ENCODE results near the gene MAGED1. TPM values are rescaled to one million over a fixed set of nuclear protein-coding genes. Genes with fewer than 3 reads are reported as not detected.

The MAGED1 gene
- total RNA-seq, 2 experiments from 2014 or later = 33.0 to 34.6 TPM

GRCh38 chrX:51870354-51870753 lies 23.1 kb upstream of the MAGED1 start:
- Mint-ChIP-seq H3K9me3 (no peaks in the 10 kb centered on the region), H3K27ac (no peak overlapping the region), H3K4me3 (no peak overlapping the region), H3K4me1 (ENCODE audit: low read depth) (peaks cover 15% of the 10 kb centered on the region), H3K27me3 (ENCODE audit: low read depth) (no peaks in the 10 kb centered on the region), H3K36me3 (ENCODE audit: low read depth) (peaks cover 15% of the 10 kb centered on the region)
- CTCF ChIA-PET = no interaction called here
- intact Hi-C loops (cut with micrococcal nuclease) = no loop called here
- no peak for DNase-seq

- Mint-ChIP-seq H3K9me3 (no peaks in the 10 kb centered on the region), H3K27me3 (ENCODE audit: low read depth) (no peaks in the 10 kb centered on the region), H3K27ac (no peak overlapping the region), H3K36me3 (ENCODE audit: low read depth) (peaks cover 8% of the 10 kb centered on the region), H3K4me1 (ENCODE audit: low read depth) (peaks cover 10% of the 10 kb centered on the region), H3K4me3 (no peak overlapping the region)
- CTCF ChIA-PET = interaction anchor here (1.7 kb wide), 1 partner anchor 13 kb away, joined by 3 read pairs; no protein-coding TSS in a partner anchor
- intact Hi-C loops (cut with micrococcal nuclease) = no loop called here
- no peak for DNase-seq
Observed at GRCh38 chrX:51874123-51874522, 19.3 kb upstream of the MAGED1 start.

- no peak overlapping the region for H3K4me3 Mint-ChIP-seq
- H3K27me3 Mint-ChIP-seq (ENCODE audit: low read depth) = no peaks in the 10 kb centered on the region
- H3K27ac Mint-ChIP-seq = no peak overlapping the region
- CTCF ChIA-PET = no interaction called here
- peaks cover 10% of the 10 kb centered on the region for H3K4me1 Mint-ChIP-seq (ENCODE audit: low read depth)
- peaks cover 8% of the 10 kb centered on the region for H3K36me3 Mint-ChIP-seq (ENCODE audit: low read depth)
- DNase-seq = no peak
- H3K9me3 Mint-ChIP-seq = no peaks in the 10 kb centered on the region
- intact Hi-C loops (cut with micrococcal nuclease) = no loop called here
Observed at GRCh38 chrX:51876441-51876840, 17.0 kb upstream of the MAGED1 start.

GRCh38 chrX:51878056-51878455 lies 15.4 kb upstream of the MAGED1 start:
- H3K4me3 Mint-ChIP-seq = no peak overlapping the region
- peaks cover 9% of the 10 kb centered on the region for H3K36me3 Mint-ChIP-seq (ENCODE audit: low read depth)
- peaks cover 11% of the 10 kb centered on the region for H3K4me1 Mint-ChIP-seq (ENCODE audit: low read depth)
- H3K27ac Mint-ChIP-seq = no peak overlapping the region
- no peak for DNase-seq
- no peaks in the 10 kb centered on the region for H3K27me3 Mint-ChIP-seq (ENCODE audit: low read depth)
- H3K9me3 Mint-ChIP-seq = no peaks in the 10 kb centered on the region
- intact Hi-C loops (cut with micrococcal nuclease) = no loop called here
- CTCF ChIA-PET = no interaction called here

- Mint-ChIP-seq H3K27ac (no peak overlapping the region), H3K27me3 (ENCODE audit: low read depth) (no peaks in the 10 kb centered on the region), H3K4me3 (no peak overlapping the region), H3K36me3 (ENCODE audit: low read depth) (no peaks in the 10 kb centered on the region), H3K4me1 (ENCODE audit: low read depth) (peaks cover 10% of the 10 kb centered on the region), H3K9me3 (no peaks in the 10 kb centered on the region)
- DNase-seq = no peak
- CTCF ChIA-PET = no interaction called here
- intact Hi-C loops (cut with micrococcal nuclease) = loop anchor here (10.0 kb wide), 2 partner anchors 395 to 1195 kb away; partner anchors contain the start of genes NUDT11 and TSPYL2
Observed at GRCh38 chrX:51889851-51890250, 3.6 kb upstream of the MAGED1 start.

- H3K27me3 Mint-ChIP-seq (ENCODE audit: low read depth) = no peaks in the 10 kb centered on the region
- CTCF ChIA-PET = no interaction called here
- peak overlapping the region; percentile 30 for H3K27ac Mint-ChIP-seq
- no peaks in the 10 kb centered on the region for H3K9me3 Mint-ChIP-seq
- peaks cover 11% of the 10 kb centered on the region for H3K4me1 Mint-ChIP-seq (ENCODE audit: low read depth)
- intact Hi-C loops (cut with micrococcal nuclease) = loop anchor here (10.0 kb wide), 2 partner anchors 396 to 1194 kb away; partner anchors contain the start of genes NUDT11 and TSPYL2
- H3K36me3 Mint-ChIP-seq (ENCODE audit: low read depth) = no peaks in the 10 kb centered on the region
- no peak for DNase-seq
- no peak overlapping the region for H3K4me3 Mint-ChIP-seq
Observed at GRCh38 chrX:51891245-51891644, 2.2 kb upstream of the MAGED1 start.

GRCh38 chrX:51891821-51892551 lies 1.4 kb upstream of the MAGED1 start:
- Mint-ChIP-seq H3K27ac (peak overlapping the region; percentile 30), H3K9me3 (no peaks in the 10 kb centered on the region), H3K36me3 (ENCODE audit: low read depth) (no peaks in the 10 kb centered on the region), H3K27me3 (ENCODE audit: low read depth) (no peaks in the 10 kb centered on the region), H3K4me1 (ENCODE audit: low read depth) (peaks cover 11% of the 10 kb centered on the region), H3K4me3 (no peak overlapping the region)
- intact Hi-C loops (cut with micrococcal nuclease) = loop anchor here (2.0 to 10.0 kb wide), 3 partner anchors 369 to 1193 kb away; partner anchors contain the start of genes NUDT11 and TSPYL2
- DNase-seq = no peak
- CTCF ChIA-PET = no interaction called here

GRCh38 chrX:51893931-51894696 lies 691 bp downstream of the MAGED1 start:
- no peaks in the 10 kb centered on the region for H3K27me3 Mint-ChIP-seq (ENCODE audit: low read depth)

GRCh38 chrX:51894697-51895336 lies 1.4 kb downstream of the MAGED1 start:
- no peaks in the 10 kb centered on the region for H3K27me3 Mint-ChIP-seq (ENCODE audit: low read depth)
- H3K4me3 Mint-ChIP-seq = peak overlapping the region; percentile 90
- H3K9me3 Mint-ChIP-seq = no peaks in the 10 kb centered on the region
- no peak overlapping the region for H3K27ac Mint-ChIP-seq
- peaks cover 3% of the 10 kb centered on the region for H3K36me3 Mint-ChIP-seq (ENCODE audit: low read depth)
- intact Hi-C loops (cut with micrococcal nuclease) = loop anchor here (2.0 to 10.0 kb wide), 3 partner anchors 92 to 1190 kb away; partner anchors contain the start of genes NUDT11 and TSPYL2
- peaks cover 11% of the 10 kb centered on the region for H3K4me1 Mint-ChIP-seq (ENCODE audit: low read depth)
- CTCF ChIA-PET = interaction anchor here (0.6 kb wide), 1 partner anchor 9 kb away, joined by 4 read pairs; no protein-coding TSS in a partner anchor
- peak; percentile 8 for DNase-seq

More at GRCh38 chrX:51893931-51894696, 691 bp downstream of the MAGED1 start:
- Mint-ChIP-seq H3K4me3 (peak overlapping the region; percentile 90), H3K36me3 (ENCODE audit: low read depth) (peaks cover 3% of the 10 kb centered on the region), H3K9me3 (no peaks in the 10 kb centered on the region), H3K4me1 (ENCODE audit: low read depth) (peaks cover 11% of the 10 kb centered on the region), H3K27ac (peak overlapping the region; percentile 78)
- CTCF ChIA-PET = interaction anchor here (0.6 kb wide), 1 partner anchor 8 kb away, joined by 4 read pairs; no protein-coding TSS in a partner anchor
- intact Hi-C loops (cut with micrococcal nuclease) = loop anchor here (2.0 to 10.0 kb wide), 4 partner anchors 91 to 1191 kb away; partner anchors contain the start of genes NUDT11 and TSPYL2
- peak; percentile 17 for DNase-seq

GRCh38 chrX:51896626-51897025 lies 3.2 kb downstream of the MAGED1 start:
- Mint-ChIP-seq H3K27me3 (ENCODE audit: low read depth) (no peaks in the 10 kb centered on the region), H3K4me1 (ENCODE audit: low read depth) (peaks cover 8% of the 10 kb centered on the region), H3K36me3 (ENCODE audit: low read depth) (peaks cover 6% of the 10 kb centered on the region), H3K9me3 (no peaks in the 10 kb centered on the region), H3K4me3 (no peak overlapping the region), H3K27ac (no peak overlapping the region)
- CTCF ChIA-PET = no interaction called here
- DNase-seq = no peak
- intact Hi-C loops (cut with micrococcal nuclease) = loop anchor here (10.0 kb wide), 2 partner anchors 402 to 1188 kb away; partner anchors contain the start of genes NUDT11 and TSPYL2

- H3K36me3 Mint-ChIP-seq (ENCODE audit: low read depth) = peaks cover 15% of the 10 kb centered on the region
- no peaks in the 10 kb centered on the region for H3K27me3 Mint-ChIP-seq (ENCODE audit: low read depth)
Observed at GRCh38 chrX:51899741-51900140, 6.3 kb downstream of the MAGED1 start.

More at GRCh38 chrX:51899741-51900140, 6.3 kb downstream of the MAGED1 start:
- Mint-ChIP-seq H3K4me1 (ENCODE audit: low read depth) (peaks cover 5% of the 10 kb centered on the region), H3K9me3 (no peaks in the 10 kb centered on the region), H3K27ac (no peak overlapping the region), H3K4me3 (no peak overlapping the region)
- CTCF ChIA-PET = interaction anchor here (0.6 kb wide), 1 partner anchor 56 kb away, joined by 3 read pairs; no protein-coding TSS in a partner anchor
- DNase-seq = no peak
- intact Hi-C loops (cut with micrococcal nuclease) = loop anchor here (10.0 kb wide), 2 partner anchors 405 to 1185 kb away; partner anchors contain the start of genes NUDT11 and TSPYL2
